GM20431 (cell line): ENCODE measurements around the gene CTNNA2.
"Not testable (repeated sequence)": the region's sequence is repeated elsewhere in the genome, so short reads cannot be mapped to it uniquely, and the experiment has no call there.

Experiments
- in situ Hi-C: fragments of 300-500 bp; cut with MseI, MboI; formaldehyde crosslinking; loops from one replicate; pipeline ENCODE4 v1.15.0; 2020; ENCODE audit warnings: low sequenced_read_pairs; ENCODE audit not compliant: unreplicated experiment

CTNNA2 gene

GRCh38 chr2:80002568-80003157, 489.8 kb downstream of the CTNNA2 start:
- in situ Hi-C loops = no loop called here

GRCh38 chr2:80007777-80008503, 495.1 kb downstream of the CTNNA2 start:
- in situ Hi-C loops = no loop called here

GRCh38 chr2:80008596-80008995, 495.7 kb downstream of the CTNNA2 start:
- in situ Hi-C loops = no loop called here

GRCh38 chr2:80009211-80009610, 496.4 kb downstream of the CTNNA2 start:
- in situ Hi-C loops = no loop called here

GRCh38 chr2:80012061-80012460, 499.2 kb downstream of the CTNNA2 start:
- in situ Hi-C loops = no loop called here

- in situ Hi-C loops = no loop called here
Measured at GRCh38 chr2:80014637-80015036, 501.8 kb downstream of the CTNNA2 start.

- in situ Hi-C loops = no loop called here
Measured at GRCh38 chr2:80016171-80016570, 503.3 kb downstream of the CTNNA2 start.

- in situ Hi-C loops = no loop called here
Measured at GRCh38 chr2:80019571-80020460, 507.0 kb downstream of the CTNNA2 start.

GRCh38 chr2:80022018-80022417, 509.2 kb downstream of the CTNNA2 start:
- in situ Hi-C loops = no loop called here

GRCh38 chr2:80026040-80026729, 513.3 kb downstream of the CTNNA2 start:
- in situ Hi-C loops = no loop called here

- in situ Hi-C loops = no loop called here
Measured at GRCh38 chr2:80028051-80028450, 515.2 kb downstream of the CTNNA2 start.

GRCh38 chr2:80028584-80028983, 515.7 kb downstream of the CTNNA2 start:
- in situ Hi-C loops = no loop called here

- in situ Hi-C loops = no loop called here
Measured at GRCh38 chr2:80030135-80030534, 517.3 kb downstream of the CTNNA2 start.

GRCh38 chr2:80032684-80033083, 519.8 kb downstream of the CTNNA2 start:
- in situ Hi-C loops = not testable (repeated sequence)

- in situ Hi-C loops = no loop called here
Measured at GRCh38 chr2:80035749-80036285, 523.0 kb downstream of the CTNNA2 start.

GRCh38 chr2:80037310-80037709, 524.5 kb downstream of the CTNNA2 start:
- in situ Hi-C loops = no loop called here

- in situ Hi-C loops = no loop called here
Measured at GRCh38 chr2:80040226-80040625, 527.4 kb downstream of the CTNNA2 start.

GRCh38 chr2:80042635-80043034, 529.8 kb downstream of the CTNNA2 start:
- in situ Hi-C loops = no loop called here

- in situ Hi-C loops = no loop called here
Measured at GRCh38 chr2:80048296-80048695, 535.4 kb downstream of the CTNNA2 start.

GRCh38 chr2:80050246-80050645, 537.4 kb downstream of the CTNNA2 start:
- in situ Hi-C loops = no loop called here
